ENCODE results near the gene ATP8B1. TPM values are rescaled to one million over a fixed set of nuclear protein-coding genes. Genes with fewer than 3 reads are reported as not detected.

ATP8B1 gene
- total and polyA plus RNA-seq, 2 of the 4 experiments (the other 2 are of a cell fraction), result 64.3 to 136 TPM

- Histone ChIP-seq H3K27ac (ENCODE audit: insufficient read depth, low read length) (no peak overlapping the region), H3K9me3 (ENCODE audit: control insufficient read depth, insufficient read depth, low read length) (no peaks in the 10 kb centered on the region), H3K23ac (ENCODE audit: low read depth, low read length) (no peak overlapping the region; the same call in 1 of the 2 replicates), H3K9me1 (ENCODE audit: insufficient read depth, low read length) (peaks cover 30% of the 10 kb centered on the region), H4K91ac (ENCODE audit: insufficient read depth, low read depth, low read length) (no peak overlapping the region), H3K36me3 (ENCODE audit: control insufficient read depth, insufficient read depth, low read length) (no peaks in the 10 kb centered on the region), H3K9ac (ENCODE audit: low read depth, low read length) (no peak overlapping the region), H2BK20ac (ENCODE audit: low read depth, low read length) (no peak overlapping the region; the same call in 1 of the 2 replicates), H3K4me2 (ENCODE audit: low read depth, low read length) (no peak overlapping the region), H4K8ac (ENCODE audit: low read depth in 2 of 2, low read length in 2 of 2) (no peak overlapping the region), H2AFZ (replicated peaks; ENCODE audit: low read length, poor library complexity) (no peak overlapping the region), H3K79me1 (ENCODE audit: low read depth in 1 of 2, low read length in 2 of 2) (peaks cover 3 to 65% of the 10 kb centered on the region in 2 experiments; a peak in 2 of 4 replicates), H3K56ac (ENCODE audit: extremely low read depth, insufficient read depth, low read length) (no peak overlapping the region), H2AK5ac (ENCODE audit: low read depth, low read length) (peak overlapping the region; percentile 47), H2AK9ac (replicated peaks; ENCODE audit: low read depth, low read length, poor library complexity) (no peak overlapping the region), H3K14ac (replicated peaks; ENCODE audit: low read depth, low read length) (no peak overlapping the region), H3K27me3 (ENCODE audit: control insufficient read depth, insufficient read depth, low read length) (no peaks in the 10 kb centered on the region), H4K5ac (ENCODE audit: low read depth, low read length) (no peak overlapping the region), H4K20me1 (ENCODE audit: insufficient read depth, low read length) (peaks cover 79% of the 10 kb centered on the region), H2BK5ac (ENCODE audit: low read depth, low read length, poor library complexity, severe bottlenecking) (no peak overlapping the region), H3K4me3 (ENCODE audit: insufficient read depth, low read depth, low read length) (no peak overlapping the region), H2BK120ac (ENCODE audit: low read depth, low read length) (no peak overlapping the region), H3K4me1 (ENCODE audit: control insufficient read depth, insufficient read depth, low read length) (peaks cover 25% of the 10 kb centered on the region), H3K4ac (ENCODE audit: low read depth, low read length) (peak overlapping the region; percentile 36; the same call in 1 of the 2 replicates), H3K18ac (ENCODE audit: low read depth, low read length) (no peak overlapping the region), H2BK15ac (ENCODE audit: low read depth, low read length) (no peak overlapping the region)
- no TSS peak for BruUV-seq (replicated peaks)
- POLR2A ChIA-PET (ENCODE audit: unreplicated experiment), result no interaction called here
- in situ Hi-C loops (cut with MboI; ENCODE audit: low sequenced_read_pairs), result no loop called here
- WGBS, 2 experiments (ENCODE audit: extremely low coverage in 2 of 2, insufficient read length in 1 of 2), result no CpG with 5 or more reads among the region's 4 CpGs
- TF ChIP-seq RFX5 (IDR thresholded peaks at IDR 0.05; ENCODE audit: low read depth, low read length) (no peak), RCOR1 (IDR thresholded peaks at IDR 0.05; ENCODE audit: insufficient replicate concordance, low read length) (no peak), CTCF (conservative IDR thresholded peaks at IDR 0.05; ENCODE audit: low read depth, low read length) (no peak), CEBPB (IDR thresholded peaks at IDR 0.05; ENCODE audit: low read depth, low read length) (no peak), RAD21 (IDR thresholded peaks at IDR 0.05; ENCODE audit: low read length) (no peak), MAZ (IDR thresholded peaks at IDR 0.05; ENCODE audit: borderline replicate concordance, low read depth, low read length) (no peak), CHD1 (IDR thresholded peaks at IDR 0.05; ENCODE audit: low read depth, low read length) (no peak)
- TF ChIP-seq, protein P1, sequence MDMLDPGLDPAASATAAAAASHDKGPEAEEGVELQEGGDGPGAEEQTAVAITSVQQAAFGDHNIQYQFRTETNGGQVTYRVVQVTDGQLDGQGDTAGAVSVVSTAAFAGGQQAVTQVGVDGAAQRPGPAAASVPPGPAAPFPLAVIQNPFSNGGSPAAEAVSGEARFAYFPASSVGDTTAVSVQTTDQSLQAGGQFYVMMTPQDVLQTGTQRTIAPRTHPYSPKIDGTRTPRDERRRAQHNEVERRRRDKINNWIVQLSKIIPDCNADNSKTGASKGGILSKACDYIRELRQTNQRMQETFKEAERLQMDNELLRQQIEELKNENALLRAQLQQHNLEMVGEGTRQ (IDR thresholded peaks at IDR 0.05; ENCODE audit: low read depth, low read length), result no peak
- no peak for ATAC-seq (ENCODE audit: low read depth)
- DNase-seq, result no peak
- CTCF ChIA-PET, result no interaction called here
- intact Hi-C loops (cut with micrococcal nuclease), result no loop called here
- dilution Hi-C loops (cut with HindIII; ENCODE audit: low sequenced_read_pairs, unreplicated experiment), result no loop called here
These were observed 8.0 kb downstream of the ATP8B1 start for GRCh38 chr18:57794951-57795728.
